Mesenteric fat pad (tissue), 1 donor: ENCODE data around the gene THOC2. TPM values are rescaled to one million over a fixed set of nuclear protein-coding genes. Genes with fewer than 3 reads are reported as not detected.
"Not testable (repeated sequence)": the region's sequence is repeated elsewhere in the genome, so short reads cannot be mapped to it uniquely, and the experiment has no call there.

ENCODE experiments used
- DNase-seq: peaks from one replicate; pipeline ENCODE4 v3.0.0-alpha.2; 2020; ENCODE audit warnings: low spot score
- total RNA-seq: library from RNA; stranded (reverse); fragmentation: NEBNext Ultra II Directional; extraction: Animal tissue kit (Norgen Biotek cat#: 25700); gene quantifications from one replicate; pipeline ENCODE4 v1.2.1, GENCODE V29; 2021
- donor health status: DM: yes; HTN: yes; CAD: no.

THOC2 gene
- total RNA-seq, 1 donor from 2014 or later, result 53.8 TPM

DNA sequence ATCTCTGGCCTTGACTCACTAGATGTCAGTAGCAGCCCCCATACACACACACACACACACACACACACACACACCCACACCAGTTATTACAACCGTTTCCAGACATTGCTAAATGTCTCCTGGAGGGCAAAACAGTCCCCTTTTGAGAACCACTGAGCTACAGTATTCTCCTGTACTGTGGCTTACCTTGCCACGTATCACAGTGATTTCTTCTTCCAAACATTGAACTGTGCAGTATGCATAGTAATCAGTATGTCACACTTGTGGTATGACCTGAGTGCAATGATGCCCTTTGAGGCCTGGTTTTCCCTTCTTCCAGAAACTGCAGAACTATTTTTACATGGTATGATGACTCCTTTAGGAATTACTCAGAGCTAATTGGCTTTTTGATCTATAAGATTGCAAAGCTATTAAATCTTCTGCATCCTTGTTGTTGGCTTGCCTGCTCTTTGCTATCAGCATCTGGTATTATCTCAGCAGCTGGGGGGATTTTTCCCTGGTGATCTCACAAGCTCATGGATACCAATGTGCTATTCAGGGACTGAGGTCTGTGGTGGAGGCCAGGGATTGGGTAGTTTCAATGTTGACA, 3.6 kb upstream of the THOC2 start:
- no peak for DNase-seq

GRCh38 chrX:123735137-123735536, 2.3 kb upstream of the THOC2 start:
- not testable (repeated sequence) for DNase-seq

GRCh38 chrX:123734079-123734478, 1.2 kb upstream of the THOC2 start:
- DNase-seq, result not testable (repeated sequence)

- DNase-seq, result no peak
Observed at GRCh38 chrX:123731987-123732669, 724 bp downstream of the THOC2 start.

GRCh38 chrX:123731258-123731986, 1.4 kb downstream of the THOC2 start:
- no peak for DNase-seq

DNA sequence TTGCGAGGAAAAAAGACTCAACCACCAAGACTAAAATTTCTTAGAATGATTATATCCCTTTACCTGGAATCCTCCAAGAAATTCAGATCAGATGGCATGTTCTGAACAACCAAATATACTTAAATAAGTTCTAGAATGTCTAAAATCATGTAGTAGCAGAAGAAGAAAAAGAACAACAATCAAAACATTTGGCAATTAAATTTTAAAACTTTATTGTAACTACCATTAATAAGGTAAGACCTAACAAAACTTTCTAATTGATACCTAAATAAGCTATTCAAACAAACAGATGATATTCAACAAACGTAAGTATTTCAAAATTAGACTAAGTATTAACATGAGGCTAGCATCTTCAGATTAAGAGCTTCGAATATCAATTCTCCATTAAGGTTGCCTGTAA, 4.3 kb downstream of the THOC2 start:
- no peak for DNase-seq

GRCh38 chrX:123728016-123728415, 4.8 kb downstream of the THOC2 start:
- no peak for DNase-seq

GRCh38 chrX:123722193-123722592, 10.7 kb downstream of the THOC2 start:
- DNase-seq, result not testable (repeated sequence)

GRCh38 chrX:123720486-123720885, 12.4 kb downstream of the THOC2 start:
- no peak for DNase-seq

- no peak for DNase-seq
Observed at GRCh38 chrX:123713841-123714240, 19.0 kb downstream of the THOC2 start.

DNA sequence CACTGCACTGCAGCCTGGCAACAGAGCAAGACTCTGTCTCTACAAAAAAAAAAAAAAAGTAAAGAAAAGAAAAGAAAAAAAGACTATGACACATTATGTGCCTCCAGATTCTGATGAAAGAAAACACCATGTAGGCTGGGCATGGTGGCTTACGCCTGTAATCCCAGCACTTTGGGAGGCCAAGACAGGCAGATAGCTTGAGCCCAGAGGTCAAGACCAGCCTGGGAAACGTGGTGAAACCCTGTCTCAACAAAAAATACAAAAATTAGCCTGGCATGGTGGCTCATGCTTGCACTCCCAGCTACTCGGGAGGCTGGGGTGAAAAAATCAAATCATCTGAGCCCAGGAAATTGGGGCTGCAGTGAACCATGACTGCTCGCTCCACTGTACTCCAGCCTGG, 19.4 kb downstream of the THOC2 start:
- no peak for DNase-seq

DNA sequence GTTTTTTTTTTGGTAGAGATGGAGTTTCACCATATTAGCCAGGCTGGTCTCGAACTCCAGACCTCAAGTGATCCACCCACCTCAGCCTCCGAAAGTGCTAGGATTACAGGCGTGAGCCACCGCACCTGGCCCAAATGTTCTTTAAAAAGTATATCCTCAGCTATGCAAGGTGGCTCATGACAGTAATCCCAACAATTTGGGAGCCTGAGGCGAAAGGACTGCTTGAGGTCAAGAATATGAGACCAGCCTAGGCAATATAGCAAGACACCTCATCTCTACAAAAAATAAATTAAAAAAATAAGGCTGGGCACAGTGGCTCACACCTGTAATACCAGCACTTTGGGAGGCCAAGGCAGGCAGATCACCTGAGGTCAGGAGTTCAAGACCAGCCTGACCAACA, 21.7 kb downstream of the THOC2 start:
- not testable (repeated sequence) for DNase-seq

GRCh38 chrX:123704781-123705180, 28.1 kb downstream of the THOC2 start:
- no peak for DNase-seq

DNA sequence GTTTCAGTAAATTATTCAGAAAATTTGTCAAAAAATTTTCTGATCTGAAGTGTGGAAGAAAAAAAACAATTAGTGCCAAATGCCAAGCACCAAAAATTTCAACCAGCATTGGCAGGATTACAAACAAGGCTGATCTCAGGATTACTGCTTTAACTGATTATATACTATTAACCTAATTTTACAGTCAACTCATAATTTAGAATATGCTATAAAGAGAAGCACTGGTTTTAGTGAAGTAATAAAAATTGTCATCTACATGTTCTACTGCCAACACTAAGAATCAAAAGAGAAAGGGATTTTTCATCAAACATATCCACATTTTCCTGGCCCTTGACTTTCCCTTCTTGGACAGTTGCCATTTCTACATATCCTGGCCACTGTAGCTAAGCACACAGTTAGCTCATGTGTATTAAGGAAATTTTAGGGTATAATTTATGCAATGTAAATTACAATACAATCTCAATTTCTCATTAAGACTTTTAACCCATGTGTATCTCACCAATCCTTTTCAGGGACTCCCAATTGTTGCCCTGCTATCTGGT, 33.8 kb downstream of the THOC2 start:
- DNase-seq, result no peak

GRCh38 chrX:123696334-123696733, 36.5 kb downstream of the THOC2 start:
- no peak for DNase-seq

DNA sequence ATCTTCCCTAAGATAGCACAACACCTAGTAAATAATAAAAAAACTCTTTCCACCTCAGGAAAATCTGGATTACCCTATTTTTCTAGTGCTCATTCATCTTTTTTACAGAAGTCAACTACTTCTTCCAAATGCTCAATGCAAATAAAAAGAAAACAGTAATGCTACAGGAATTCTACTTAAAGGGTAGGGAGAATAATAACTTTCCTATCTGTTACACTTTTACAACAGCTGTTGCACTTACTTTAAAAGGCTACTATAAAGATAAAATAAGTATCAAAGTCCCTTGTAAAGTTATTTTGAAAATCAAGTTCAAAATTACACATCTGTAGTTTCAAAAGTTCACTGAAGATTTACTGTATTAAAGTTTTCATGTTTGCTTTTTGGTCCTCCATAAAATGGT, 37.6 kb downstream of the THOC2 start:
- DNase-seq, result no peak

DNA sequence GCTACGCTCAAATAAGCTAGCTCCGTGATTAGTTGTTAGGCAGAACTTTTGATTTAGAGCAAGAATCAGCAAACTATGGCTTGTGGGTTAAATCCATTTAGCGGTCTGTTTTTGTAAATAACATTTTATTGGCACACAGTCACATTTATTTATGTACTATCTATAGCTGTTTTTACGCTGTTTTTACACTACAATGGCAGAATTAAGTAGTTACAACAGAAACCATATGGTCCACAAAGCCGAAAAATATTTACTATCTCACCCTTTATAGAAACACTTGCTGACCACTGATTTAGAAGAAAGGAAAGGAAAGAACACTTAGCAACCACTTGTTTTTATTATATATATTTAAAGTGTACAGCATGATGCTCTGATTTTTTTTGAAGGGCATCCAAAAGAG, 41.1 kb downstream of the THOC2 start:
- DNase-seq, result no peak

DNA sequence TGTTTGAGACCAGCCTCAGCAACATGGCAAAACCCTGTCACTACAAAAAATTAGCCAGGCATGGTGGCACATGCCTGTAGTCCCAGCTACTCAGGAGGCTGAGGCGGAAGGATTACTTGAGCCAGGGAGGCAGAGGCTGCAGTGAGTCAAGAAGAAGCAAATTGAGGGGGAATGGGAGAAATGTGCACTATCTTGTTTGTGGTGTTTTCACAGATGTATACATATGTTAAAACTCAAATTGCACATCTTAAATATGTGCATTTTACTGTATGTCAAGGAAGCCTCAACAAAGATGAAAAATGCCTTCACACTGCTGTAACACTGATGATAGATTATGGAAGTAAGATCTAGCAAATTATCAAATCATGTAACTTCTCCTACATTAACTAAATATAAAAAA, 44.3 kb downstream of the THOC2 start:
- DNase-seq, result no peak

DNA sequence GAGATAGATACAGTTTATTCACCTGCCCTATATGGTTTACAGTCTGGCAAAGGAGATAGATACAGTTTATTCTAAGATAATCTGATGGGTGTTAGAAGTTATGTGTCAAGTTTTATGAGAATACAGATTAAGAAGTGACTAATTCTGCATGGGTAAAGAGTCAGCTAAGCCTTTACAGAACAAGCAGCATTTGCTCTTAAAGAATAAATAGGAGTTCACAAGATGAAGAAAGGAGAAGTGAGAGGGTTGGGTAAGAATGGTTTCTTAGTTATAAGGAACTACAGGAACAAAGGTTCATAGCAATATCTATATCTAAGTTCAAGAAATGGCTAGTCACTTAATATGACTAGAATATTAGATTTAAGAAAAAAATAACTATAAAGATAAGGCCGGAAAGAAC, 47.6 kb downstream of the THOC2 start:
- no peak for DNase-seq

DNA sequence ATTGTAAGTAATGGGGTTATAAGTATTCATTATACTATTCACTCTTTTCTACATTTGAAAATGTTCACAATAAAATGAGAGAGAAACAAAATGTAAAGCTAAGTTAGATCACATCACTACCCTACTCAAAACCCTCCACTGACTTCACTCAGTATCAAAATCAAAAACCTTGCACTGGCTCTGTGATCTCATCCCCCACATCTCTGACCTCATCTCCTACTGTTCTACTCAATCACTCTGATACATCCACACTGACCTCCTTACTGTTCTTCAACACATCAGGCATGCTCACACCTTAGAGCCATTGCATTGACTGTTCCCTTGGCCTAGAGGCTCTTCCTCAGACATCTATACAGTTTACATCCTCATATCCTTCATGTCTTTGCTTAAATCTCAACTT, 50.7 kb downstream of the THOC2 start:
- DNase-seq, result no peak

GRCh38 chrX:123679733-123680460, 53.0 kb downstream of the THOC2 start:
- not testable (repeated sequence) for DNase-seq

DNA sequence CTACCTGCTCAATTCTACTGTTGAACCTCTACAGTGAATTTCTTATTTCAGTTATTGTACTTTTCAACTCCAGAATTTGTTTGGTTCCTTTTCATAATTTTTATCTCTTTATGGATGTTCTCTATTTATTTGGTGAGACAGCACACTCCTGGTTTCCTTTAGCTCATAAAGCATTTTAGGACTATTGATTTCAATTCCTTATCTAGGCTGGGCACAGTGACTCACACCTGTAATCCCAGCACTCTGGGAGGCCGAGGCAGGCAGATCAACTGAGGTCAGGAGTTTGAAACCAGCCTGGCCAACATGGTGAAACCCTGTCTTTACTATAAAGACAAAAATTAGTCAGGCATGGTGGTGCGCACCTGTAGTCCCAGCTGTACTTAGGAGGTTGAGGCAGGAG, 57.7 kb downstream of the THOC2 start:
- DNase-seq, result no peak
